Cardiac muscle cell (in vitro differentiated cells and primary cell): ENCODE results near the gene FOSB. TPM values are rescaled to one million over a fixed set of nuclear protein-coding genes. Genes with fewer than 3 reads are reported as not detected.

ENCODE experiments used
- DNase-seq, 2 donors: peaks; one replicate each; pipeline versions ENCODE4 v3.0.0 to v3.0.0-alpha.2; 2010 to 2017; ENCODE audit warnings: low read depth in 1 of 2, low spot score in 1 of 2
- H3K27ac ChIP-seq: fragments of 200-600 bp; sonication (generic); 2 replicates; pipeline ENCODE4 v1.5.1; 2016
- H3K27me3 ChIP-seq: fragments of 200-600 bp; sonication (generic); 2 replicates; pipeline ENCODE4 v1.6.0; 2016; ENCODE audit warnings: control low read depth
- H3K36me3 ChIP-seq: fragments of 200-600 bp; sonication (generic); 2 replicates; pipeline ENCODE4 v1.5.1; 2016; ENCODE audit warnings: control low read depth
- H3K4me1 ChIP-seq: fragments of 200-600 bp; sonication (generic); 2 replicates; pipeline ENCODE4 v1.8.1; 2017; ENCODE audit warnings: low read depth, mild to moderate bottlenecking, mixed run types
- H3K4me3 ChIP-seq: fragments of 200-600 bp; sonication (generic); 2 replicates; pipeline ENCODE4 v1.5.1; 2016; ENCODE audit warnings: mild to moderate bottlenecking
- H3K9me3 ChIP-seq: fragments of 200-600 bp; sonication (generic); 2 replicates; pipeline ENCODE4 v1.5.1; 2017; ENCODE audit warnings: low read depth, mild to moderate bottlenecking, control low read depth
- polyA plus RNA-seq: library from polyadenylated mRNA; unstranded; fragments of >200 nt; fragmentation: Nextera tagmentation; extraction: Ambion mirVana; gene quantifications from 2 replicates; pipeline ENCODE4 v1.2.1, GENCODE V29; 2016
- total RNA-seq: library from RNA; depleted of rRNA; stranded (reverse); fragments of >200 nt; gene quantifications from 2 replicates; pipeline ENCODE4 v1.2.3, GENCODE V29; 2016
- TF ChIP-seq, protein P1 (sequence below): IDR thresholded peaks from 2 replicates; pipeline ENCODE4 v1.5.1; 2012; ENCODE audit warnings: low read depth, mild to moderate bottlenecking, low read length

The FOSB gene
- total and polyA plus RNA-seq, 2 experiments from 2014 or later: 1.7 to 4.5 TPM

DNA sequence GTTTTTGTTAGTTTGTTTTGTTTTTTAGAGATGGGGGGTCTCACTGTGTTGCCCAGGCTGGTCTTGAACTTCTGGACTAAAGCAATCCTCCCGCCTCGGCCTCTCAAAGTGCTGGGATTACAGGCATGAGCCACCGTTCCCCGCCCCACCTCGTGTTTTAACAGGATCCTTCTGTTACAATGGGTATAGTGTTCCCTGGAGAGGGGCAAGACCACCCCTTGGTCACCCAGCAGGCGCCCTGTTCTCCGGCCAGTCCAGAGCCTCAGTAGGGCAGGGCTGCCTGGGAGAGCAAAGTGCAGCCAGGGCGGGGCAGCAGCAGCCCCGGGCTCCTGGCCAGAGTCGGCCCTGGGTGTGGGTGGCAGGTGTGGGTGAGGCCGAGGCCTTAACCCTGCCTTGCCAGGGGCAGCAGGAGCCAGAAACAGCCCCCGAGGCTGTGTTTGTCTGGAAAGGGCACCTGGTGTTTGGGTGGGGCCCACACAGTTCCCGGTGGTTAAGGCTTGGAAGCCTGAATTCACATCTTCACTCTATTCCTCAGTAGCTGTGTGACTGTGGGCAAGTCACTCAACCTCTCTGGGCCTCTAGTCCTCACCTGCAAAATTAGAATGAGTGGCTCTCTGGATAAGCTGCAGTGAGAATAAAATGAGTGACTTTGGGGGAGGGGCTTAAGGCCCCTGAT, 46.7 kb downstream of the FOSB start:
- H3K9me3 ChIP-seq: no peaks in the 10 kb centered on the region
- H3K27me3 ChIP-seq: no peaks in the 10 kb centered on the region
- H3K4me1 ChIP-seq: no peaks in the 10 kb centered on the region
- no peak overlapping the region for H3K4me3 ChIP-seq
- H3K27ac ChIP-seq: no peak overlapping the region
- peaks cover 16% of the 10 kb centered on the region for H3K36me3 ChIP-seq
- TF ChIP-seq, protein P1, sequence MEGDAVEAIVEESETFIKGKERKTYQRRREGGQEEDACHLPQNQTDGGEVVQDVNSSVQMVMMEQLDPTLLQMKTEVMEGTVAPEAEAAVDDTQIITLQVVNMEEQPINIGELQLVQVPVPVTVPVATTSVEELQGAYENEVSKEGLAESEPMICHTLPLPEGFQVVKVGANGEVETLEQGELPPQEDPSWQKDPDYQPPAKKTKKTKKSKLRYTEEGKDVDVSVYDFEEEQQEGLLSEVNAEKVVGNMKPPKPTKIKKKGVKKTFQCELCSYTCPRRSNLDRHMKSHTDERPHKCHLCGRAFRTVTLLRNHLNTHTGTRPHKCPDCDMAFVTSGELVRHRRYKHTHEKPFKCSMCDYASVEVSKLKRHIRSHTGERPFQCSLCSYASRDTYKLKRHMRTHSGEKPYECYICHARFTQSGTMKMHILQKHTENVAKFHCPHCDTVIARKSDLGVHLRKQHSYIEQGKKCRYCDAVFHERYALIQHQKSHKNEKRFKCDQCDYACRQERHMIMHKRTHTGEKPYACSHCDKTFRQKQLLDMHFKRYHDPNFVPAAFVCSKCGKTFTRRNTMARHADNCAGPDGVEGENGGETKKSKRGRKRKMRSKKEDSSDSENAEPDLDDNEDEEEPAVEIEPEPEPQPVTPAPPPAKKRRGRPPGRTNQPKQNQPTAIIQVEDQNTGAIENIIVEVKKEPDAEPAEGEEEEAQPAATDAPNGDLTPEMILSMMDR: no peak
- DNase-seq: no peak

DNA sequence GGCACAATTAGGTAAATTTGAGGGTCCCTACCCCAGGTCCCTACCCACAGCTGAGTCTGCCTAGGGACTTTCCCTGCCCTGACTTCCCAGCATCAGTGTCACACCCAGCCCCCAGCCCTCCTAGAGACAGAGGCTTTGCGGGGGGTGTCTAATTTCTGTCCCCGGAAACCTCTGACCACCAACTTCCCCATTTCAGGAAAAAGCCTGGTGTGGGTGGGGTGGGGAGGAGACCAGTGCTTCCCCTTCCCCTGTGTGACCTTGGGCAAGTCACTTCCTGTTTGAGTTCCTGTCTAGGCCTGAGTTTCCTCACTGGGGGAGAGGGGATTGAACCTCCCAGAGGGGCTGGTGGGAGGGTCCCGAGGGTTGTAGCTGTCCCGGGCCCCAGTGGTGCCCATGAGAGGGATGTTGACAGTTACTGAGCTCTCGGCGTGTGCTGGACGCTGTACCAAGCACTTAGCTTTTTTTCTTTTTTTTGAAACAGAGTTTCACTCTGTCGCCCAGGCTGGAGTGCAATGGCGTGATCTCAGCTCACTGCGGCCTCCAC, 47.4 kb downstream of the FOSB start:
- H3K4me1 ChIP-seq: no peaks in the 10 kb centered on the region
- H3K27me3 ChIP-seq: no peaks in the 10 kb centered on the region
- no peaks in the 10 kb centered on the region for H3K9me3 ChIP-seq
- no peak overlapping the region for H3K27ac ChIP-seq
- peaks cover 19% of the 10 kb centered on the region for H3K36me3 ChIP-seq
- no peak for DNase-seq
- H3K4me3 ChIP-seq: no peak overlapping the region
- TF ChIP-seq, protein P1: no peak

DNA sequence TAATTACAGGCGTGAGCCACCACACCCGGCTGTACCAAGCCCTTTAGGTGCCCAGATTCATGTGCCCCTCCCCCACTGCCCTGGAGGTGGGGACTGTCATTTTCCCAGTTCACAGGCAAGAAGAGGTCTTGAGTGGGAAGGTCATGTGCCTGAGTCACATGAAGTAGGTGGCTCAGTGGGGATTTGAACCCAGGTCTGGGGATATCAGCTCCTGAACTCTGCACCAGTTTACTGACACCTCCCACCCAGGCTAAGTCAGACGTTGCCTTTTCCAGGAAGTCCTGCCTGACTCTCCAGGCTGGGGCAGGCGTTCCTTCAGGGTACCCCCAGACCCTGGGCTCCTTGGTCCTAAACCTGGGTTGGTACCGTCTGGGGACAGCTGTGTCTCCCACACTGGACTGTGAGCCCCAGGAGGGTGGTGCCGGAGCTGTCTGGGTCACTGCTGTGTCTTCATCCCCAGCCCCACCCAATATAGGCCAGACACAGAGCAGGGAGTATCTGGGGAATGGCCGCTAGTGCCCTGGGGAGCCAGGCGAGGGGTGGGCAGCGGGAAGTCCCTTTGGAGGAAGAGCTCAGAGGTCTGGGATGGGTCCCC, 48.1 kb downstream of the FOSB start:
- DNase-seq: no peak
- H3K27ac ChIP-seq: peak overlapping the region; percentile 6
- no peaks in the 10 kb centered on the region for H3K9me3 ChIP-seq
- no peaks in the 10 kb centered on the region for H3K27me3 ChIP-seq
- TF ChIP-seq, protein P1: no peak
- H3K36me3 ChIP-seq: peaks cover 21% of the 10 kb centered on the region
- no peaks in the 10 kb centered on the region for H3K4me1 ChIP-seq
- no peak overlapping the region for H3K4me3 ChIP-seq

- TF ChIP-seq, protein P1: no peak
- H3K9me3 ChIP-seq: no peaks in the 10 kb centered on the region
- DNase-seq: no peak
- H3K27me3 ChIP-seq: no peaks in the 10 kb centered on the region
- H3K27ac ChIP-seq: no peak overlapping the region
- H3K4me3 ChIP-seq: no peak overlapping the region
- peaks cover 25% of the 10 kb centered on the region for H3K36me3 ChIP-seq
- no peaks in the 10 kb centered on the region for H3K4me1 ChIP-seq
Observed at GRCh38 chr19:45517238-45517637, 49.4 kb downstream of the FOSB start.

- Histone ChIP-seq H3K27ac (no peak overlapping the region), H3K9me3 (no peaks in the 10 kb centered on the region), H3K36me3 (peaks cover 30% of the 10 kb centered on the region), H3K27me3 (no peaks in the 10 kb centered on the region), H3K4me3 (no peak overlapping the region), H3K4me1 (no peaks in the 10 kb centered on the region)
- TF ChIP-seq, protein P1: no peak
- no peak for DNase-seq
Observed at GRCh38 chr19:45517641-45518468, 50.1 kb downstream of the FOSB start.
